ENCODE data around the gene RUVBL2. TPM values are rescaled to one million over a fixed set of nuclear protein-coding genes. Genes with fewer than 3 reads are reported as not detected.
"Not testable (repeated sequence)": the region's sequence is repeated elsewhere in the genome, so short reads cannot be mapped to it uniquely, and the experiment has no call there.

RUVBL2 gene
- polyA plus RNA-seq, 3 donors from 2014 or later = 64.0 to 72.7 (median 64.2) TPM

DNA sequence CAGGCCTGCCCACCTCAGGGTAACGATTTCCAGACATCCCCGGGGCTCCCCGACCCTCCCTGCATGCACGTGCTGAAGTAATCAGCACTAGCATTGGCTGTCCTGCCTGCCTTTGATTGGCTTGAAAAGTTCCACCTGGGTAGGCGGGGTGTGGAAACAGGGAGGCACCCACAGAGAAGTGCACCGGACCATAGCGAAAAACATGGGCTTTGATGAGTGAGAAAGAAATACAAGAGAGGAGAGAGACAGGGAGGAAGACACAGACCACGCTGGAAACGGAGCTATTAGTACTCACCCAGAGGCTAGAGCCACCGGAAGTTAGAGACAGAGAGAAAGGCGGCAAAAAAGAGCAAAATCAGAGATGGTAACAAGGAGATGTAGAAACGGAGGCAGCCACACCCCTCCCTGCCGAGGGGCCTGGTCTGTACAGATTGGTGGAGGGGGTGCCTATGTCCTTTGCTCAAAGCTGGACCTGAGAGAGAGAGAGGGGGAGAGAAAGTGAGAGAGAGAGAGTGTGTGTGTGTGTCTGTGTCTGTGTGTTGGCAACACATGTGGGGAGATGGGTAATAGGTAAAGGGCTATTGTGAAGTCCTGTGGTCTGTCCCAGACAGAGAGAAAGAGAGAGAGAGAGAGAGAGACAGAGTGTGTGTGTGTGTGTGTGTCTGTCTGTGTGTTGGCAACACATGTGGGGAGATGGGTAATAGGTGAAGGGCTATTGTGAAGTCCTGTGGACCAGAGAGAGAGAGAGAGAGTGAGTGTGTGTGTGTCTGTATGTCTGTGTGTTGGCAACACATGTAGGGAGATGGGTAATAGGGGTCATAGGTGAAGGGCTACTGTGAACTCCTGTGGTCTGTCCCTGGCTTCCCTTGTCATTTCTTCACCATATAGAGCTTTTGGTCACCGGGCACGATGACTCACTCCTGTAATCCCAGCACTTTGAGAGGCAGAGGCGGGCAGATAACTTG, 27.5 kb downstream of the RUVBL2 start:
- no peak for DNase-seq
- peak overlapping the region in 3 of 6 donors; percentile 2 to 42 (median 42) for H3K27ac Mint-ChIP-seq
- H3K36me3 Mint-ChIP-seq = no peaks in the 10 kb centered on the region
- H3K27me3 Mint-ChIP-seq (ENCODE audit: low read depth in 3 of 3) = peaks cover 0 to 11% (median 0%) of the 10 kb centered on the region in 3 donors
- H3K9me3 Mint-ChIP-seq = no peaks in the 10 kb centered on the region
- peaks cover 25 to 26% of the 10 kb centered on the region in 2 donors for H3K4me1 Mint-ChIP-seq
- H3K4me3 Mint-ChIP-seq = peak overlapping the region in 2 of 5 donors; percentile 4 to 11

DNA sequence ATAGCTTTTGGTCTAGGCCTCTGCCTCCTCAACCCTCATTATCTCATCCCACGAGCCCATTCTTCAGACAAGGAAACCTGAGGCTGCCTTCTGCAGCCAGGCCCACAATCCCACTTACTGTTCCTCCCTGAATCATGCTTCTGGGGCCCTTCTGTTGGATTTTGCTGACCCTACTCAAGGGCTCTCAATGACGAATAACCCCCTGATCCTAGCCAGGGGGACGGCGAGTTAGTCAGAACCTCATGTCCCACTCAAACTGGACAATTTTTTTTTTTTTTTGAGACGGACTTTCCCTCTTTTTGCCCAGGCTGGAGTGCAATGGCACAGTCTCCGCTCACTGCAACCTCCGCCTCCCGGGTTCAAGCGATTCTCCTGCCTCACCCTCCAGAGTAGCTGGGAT, 28.4 kb downstream of the RUVBL2 start:
- H3K36me3 Mint-ChIP-seq = no peaks in the 10 kb centered on the region
- H3K27ac Mint-ChIP-seq = no peak overlapping the region
- H3K27me3 Mint-ChIP-seq (ENCODE audit: low read depth in 3 of 3) = peaks cover 0 to 11% (median 0%) of the 10 kb centered on the region in 3 donors
- no peaks in the 10 kb centered on the region for H3K9me3 Mint-ChIP-seq
- no peak for DNase-seq
- peaks cover 23 to 26% of the 10 kb centered on the region in 2 donors for H3K4me1 Mint-ChIP-seq
- no peak overlapping the region for H3K4me3 Mint-ChIP-seq

DNA sequence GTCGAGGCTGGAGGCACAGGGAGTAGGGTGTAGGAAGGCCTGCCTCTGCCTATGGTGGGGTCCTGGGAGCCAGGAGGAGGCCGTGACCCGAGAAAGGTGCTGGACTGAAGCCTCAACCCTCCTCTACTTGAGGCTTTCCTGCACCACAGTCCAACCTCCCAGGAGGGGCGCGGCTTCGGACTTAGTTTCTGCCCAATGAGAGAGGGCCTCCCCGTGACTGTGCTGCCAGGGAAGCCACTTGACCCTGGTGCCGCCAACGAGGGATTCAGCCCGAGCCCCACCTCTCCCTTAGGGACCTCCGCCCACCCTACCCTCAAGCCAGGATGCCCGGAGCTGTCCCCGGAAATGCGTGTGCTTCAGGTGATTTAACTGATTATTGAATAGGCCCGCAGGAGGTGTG, 30.5 kb downstream of the RUVBL2 start, which contains the start of gene CGB3:
TSS of gene CGB3 (minus strand) at position 101 of the 400 bp plus-strand sequence. CDS start 362 bp downstream, outside the sequence.
- not testable (repeated sequence) for DNase-seq; H3K4me3 Mint-ChIP-seq; H3K36me3 Mint-ChIP-seq; H3K9me3 Mint-ChIP-seq; H3K27ac Mint-ChIP-seq; H3K27me3 Mint-ChIP-seq (ENCODE audit: low read depth in 3 of 3)
- peaks cover 9 to 16% of the 10 kb centered on the region in 2 donors for H3K4me1 Mint-ChIP-seq

DNA sequence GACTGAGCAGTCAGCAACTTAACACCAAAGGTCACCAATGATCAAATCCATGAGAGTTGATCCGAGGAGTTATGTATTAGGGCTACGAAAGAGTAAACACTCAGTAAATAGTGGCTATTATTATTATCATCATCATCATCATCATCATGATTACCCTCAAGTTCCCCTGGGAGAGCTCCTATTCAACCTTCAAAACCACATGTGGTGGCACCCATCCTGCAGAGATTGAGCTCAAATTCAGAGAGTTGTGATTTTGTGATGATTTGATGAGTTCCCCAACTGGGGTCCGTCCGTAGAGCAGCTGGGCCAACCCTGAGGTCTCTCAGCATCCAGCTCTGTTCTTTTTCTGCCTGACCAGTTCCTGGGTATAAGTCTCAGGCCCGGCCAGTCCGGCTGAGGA, 31.4 kb downstream of the RUVBL2 start:
- H3K4me3 Mint-ChIP-seq; H3K36me3 Mint-ChIP-seq; H3K9me3 Mint-ChIP-seq; DNase-seq; H3K27ac Mint-ChIP-seq; H3K27me3 Mint-ChIP-seq (ENCODE audit: low read depth in 3 of 3); H3K4me1 Mint-ChIP-seq: not testable (repeated sequence)

DNA sequence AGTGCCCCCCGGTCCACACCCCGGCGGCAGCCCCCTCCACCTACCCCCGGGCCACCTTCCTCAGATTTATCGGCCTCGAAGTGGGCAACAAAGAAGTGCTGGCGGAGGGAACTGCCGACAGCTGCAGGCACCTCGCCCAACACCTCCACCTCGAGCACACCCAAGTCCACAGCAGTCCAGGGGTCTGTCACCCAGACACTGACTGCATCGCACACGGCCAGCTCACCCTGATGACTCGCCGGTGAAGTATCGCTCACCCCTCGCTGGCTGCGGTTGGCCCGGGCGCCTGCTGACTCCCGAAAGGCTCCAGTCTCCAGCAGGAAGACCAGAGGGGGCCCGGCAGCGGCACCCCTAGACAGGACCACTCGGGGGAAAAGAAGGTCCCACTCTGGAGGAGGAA, 31.9 kb downstream of the RUVBL2 start:
- not testable (repeated sequence) for DNase-seq; H3K4me1 Mint-ChIP-seq; H3K4me3 Mint-ChIP-seq; H3K9me3 Mint-ChIP-seq; H3K36me3 Mint-ChIP-seq; H3K27ac Mint-ChIP-seq; H3K27me3 Mint-ChIP-seq (ENCODE audit: low read depth in 3 of 3)

DNA sequence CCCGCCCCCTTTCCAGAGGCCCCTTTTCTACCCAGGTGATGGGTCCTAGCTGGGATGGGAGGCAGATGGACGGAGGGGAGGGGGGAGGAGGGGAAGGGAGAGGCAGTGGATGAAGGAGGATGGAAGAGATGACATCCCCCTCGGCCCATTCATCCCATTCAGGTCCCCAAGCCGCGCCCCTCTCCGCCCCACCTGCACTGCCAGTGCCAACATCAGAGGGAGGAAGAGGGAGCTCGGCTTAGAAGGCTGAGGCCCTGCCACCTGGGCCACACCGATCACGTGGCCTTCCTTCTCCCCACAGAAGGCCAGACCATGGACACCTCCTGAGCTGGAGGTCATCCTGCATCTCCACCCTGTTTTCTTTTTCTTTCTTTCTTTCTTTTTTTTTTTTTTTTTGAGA, 35.0 kb downstream of the RUVBL2 start:
- H3K4me1 Mint-ChIP-seq; H3K36me3 Mint-ChIP-seq; H3K27me3 Mint-ChIP-seq (ENCODE audit: low read depth in 3 of 3); DNase-seq; H3K4me3 Mint-ChIP-seq; H3K27ac Mint-ChIP-seq; H3K9me3 Mint-ChIP-seq: not testable (repeated sequence)

DNA sequence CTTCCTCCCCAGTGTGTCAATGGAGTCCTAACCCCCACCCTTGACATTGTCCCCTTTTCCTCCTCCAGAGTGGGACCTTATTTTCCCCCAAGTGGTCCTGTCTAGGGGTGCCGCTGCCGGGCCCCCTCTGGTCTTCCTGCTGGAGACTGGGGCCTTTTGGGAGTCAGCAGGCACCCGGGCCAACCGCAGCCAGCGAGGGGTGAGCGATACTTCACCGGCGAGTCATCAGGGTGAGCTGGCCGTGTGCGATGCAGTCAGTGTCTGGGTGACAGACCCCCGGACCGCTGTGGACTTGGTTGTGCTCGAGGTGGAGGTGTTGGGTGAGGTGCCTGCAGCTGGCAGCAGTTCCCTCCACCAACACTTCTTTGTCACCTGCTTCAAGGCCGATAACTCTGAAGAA, 36.1 kb downstream of the RUVBL2 start:
- H3K36me3 Mint-ChIP-seq; DNase-seq; H3K27ac Mint-ChIP-seq; H3K27me3 Mint-ChIP-seq (ENCODE audit: low read depth in 3 of 3); H3K4me3 Mint-ChIP-seq; H3K4me1 Mint-ChIP-seq; H3K9me3 Mint-ChIP-seq: not testable (repeated sequence)

DNA sequence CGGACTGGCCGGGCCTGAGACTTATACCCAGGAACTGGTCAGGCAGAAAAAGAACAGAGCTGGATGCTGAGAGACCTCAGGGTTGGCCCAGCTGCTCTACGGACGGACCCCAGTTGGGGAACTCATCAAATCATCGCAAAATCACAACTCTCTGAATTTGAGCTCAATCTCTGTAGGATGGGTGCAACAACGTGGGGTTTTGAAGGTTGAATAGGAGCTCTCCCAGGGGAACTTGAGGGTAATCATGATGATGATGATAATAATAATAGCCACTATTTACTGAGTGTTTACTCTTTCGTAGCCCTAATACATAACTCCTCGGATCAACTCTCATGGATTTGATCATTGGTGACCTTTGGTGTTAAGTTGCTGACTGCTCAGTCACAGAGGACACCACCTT, 36.6 kb downstream of the RUVBL2 start:
- DNase-seq, H3K36me3 Mint-ChIP-seq, H3K27ac Mint-ChIP-seq: not testable (repeated sequence)

DNA sequence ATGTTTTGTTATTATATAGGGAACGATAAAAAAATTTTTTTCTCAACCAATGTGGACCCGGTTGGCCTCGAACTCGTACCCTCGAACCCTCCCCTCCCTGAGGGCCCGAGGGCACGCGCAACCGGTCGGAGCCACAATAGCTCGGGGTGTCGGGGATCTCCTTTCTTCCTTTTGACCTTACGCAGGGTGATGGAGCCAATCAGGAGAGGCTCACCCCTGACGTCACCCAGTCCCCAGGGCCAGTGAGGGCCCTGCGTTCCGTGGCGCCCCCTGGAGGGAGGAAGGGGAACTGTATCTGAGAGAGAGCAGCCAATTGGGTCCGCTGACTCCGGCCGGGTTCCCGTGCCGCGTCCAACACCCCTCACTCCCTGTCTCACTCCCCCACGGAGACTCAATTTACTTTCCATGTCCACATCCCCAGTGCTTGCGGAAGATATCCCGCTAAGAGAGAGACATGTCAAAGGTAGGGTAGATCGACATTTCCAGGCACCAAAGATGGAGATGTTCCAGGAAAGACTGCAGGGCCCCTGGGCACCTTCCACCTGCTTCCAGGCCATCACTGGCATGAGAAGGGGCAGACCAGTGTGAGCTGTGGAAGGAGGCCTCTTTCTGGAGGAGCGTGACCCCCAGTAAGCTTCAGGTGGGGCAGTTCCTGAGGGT, 38.1 kb downstream of the RUVBL2 start, which contains the start of gene CGB2:
TSS of gene CGB2 (plus strand) at position 249 of the 660 bp plus-strand sequence. CDS start at position 455, 206 bp downstream.
- DNase-seq = peak; percentile 25 to 39 (median 31)
- not testable (repeated sequence) for H3K4me3 Mint-ChIP-seq; H3K9me3 Mint-ChIP-seq; H3K27me3 Mint-ChIP-seq (ENCODE audit: low read depth in 3 of 3); H3K4me1 Mint-ChIP-seq; H3K36me3 Mint-ChIP-seq
- peak within 1 kb of the TSS in 1 of 6 donors; percentile 4 for H3K27ac Mint-ChIP-seq

More for the DNA sequence above, 36.6 kb downstream of the RUVBL2 start:
- H3K4me1 Mint-ChIP-seq; H3K9me3 Mint-ChIP-seq; H3K27me3 Mint-ChIP-seq (ENCODE audit: low read depth in 3 of 3); H3K4me3 Mint-ChIP-seq: not testable (repeated sequence)

DNA sequence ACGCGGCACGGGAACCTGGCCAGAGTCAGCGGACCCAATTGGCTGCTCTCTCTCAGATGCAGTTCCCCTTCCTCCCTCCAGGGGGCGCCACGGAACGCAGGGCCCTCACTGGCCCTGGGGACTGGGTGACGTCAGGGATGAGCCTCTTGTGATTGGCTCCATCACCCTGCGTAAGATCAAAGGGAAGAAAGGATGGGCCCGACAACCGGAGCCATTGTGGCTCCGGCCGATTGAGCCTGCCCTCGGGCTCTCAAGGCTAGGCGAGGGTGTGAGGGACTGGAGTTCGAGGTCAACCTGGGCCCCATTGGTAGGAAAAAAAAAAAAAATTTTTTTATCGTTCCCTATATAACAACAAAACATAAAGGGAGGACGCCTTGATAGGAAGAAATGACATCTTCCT, 43.1 kb downstream of the RUVBL2 start, which contains the start of gene CGB1:
TSS of gene CGB1 (minus strand) at position 81 of the 400 bp plus-strand sequence. CDS start 184 bp downstream, outside the sequence.
- H3K27ac Mint-ChIP-seq; H3K9me3 Mint-ChIP-seq; H3K4me1 Mint-ChIP-seq; DNase-seq; H3K36me3 Mint-ChIP-seq; H3K4me3 Mint-ChIP-seq; H3K27me3 Mint-ChIP-seq (ENCODE audit: low read depth in 3 of 3): not testable (repeated sequence)

DNA sequence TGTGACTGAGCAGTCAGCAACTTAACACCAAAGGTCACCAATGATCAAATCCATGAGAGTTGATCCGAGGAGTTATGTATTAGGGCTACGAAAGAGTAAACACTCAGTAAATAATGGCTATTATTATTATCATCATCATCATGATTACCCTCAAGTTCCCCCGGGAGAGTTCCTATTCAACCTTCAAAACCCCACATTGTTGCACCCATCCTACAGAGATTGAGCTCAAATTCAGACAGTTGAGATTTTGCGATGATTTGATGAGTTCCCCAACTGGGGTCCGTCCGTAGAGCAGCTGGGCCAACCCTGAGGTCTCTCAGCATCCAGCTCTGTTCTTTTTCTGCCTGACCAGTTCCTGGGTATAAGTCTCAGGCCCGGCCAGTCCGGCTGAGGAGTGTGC, 44.4 kb downstream of the RUVBL2 start:
- H3K27ac Mint-ChIP-seq; DNase-seq; H3K4me1 Mint-ChIP-seq; H3K4me3 Mint-ChIP-seq; H3K36me3 Mint-ChIP-seq; H3K9me3 Mint-ChIP-seq; H3K27me3 Mint-ChIP-seq (ENCODE audit: low read depth in 3 of 3): not testable (repeated sequence)

DNA sequence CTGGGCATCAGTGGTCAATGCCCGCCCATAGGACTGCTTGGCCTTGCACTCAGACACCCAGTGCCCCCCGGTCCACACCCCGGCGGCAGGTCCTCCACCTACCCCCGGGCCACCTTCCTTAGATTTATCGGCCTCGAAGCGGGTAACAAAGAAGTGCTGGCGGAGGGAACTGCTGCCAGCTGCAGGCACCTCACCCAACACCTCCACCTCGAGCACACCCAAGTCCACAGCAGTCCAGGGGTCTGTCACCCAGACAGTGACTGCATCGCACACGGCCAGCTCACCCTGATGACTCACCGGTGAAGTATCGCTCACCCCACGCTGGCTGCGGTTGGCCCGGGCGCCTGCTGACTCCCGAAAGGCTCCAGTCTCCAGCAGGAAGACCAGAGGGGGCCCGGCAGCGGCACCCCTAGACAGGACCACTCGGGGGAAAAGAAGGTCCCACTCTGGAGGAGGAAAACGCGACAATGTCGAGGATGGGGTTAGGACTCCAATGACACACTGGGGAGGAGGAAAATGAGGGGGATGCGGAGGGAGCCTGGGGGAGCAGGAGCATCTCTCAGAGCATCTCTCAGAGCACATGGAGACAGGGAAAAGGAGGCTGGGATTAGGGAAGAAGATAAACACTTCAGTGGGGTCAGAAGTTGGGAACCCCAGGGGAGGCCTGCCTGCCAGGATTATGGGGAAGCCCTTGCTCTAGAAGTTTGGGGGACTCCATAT, 45.0 kb downstream of the RUVBL2 start:
- H3K4me3 Mint-ChIP-seq; DNase-seq; H3K4me1 Mint-ChIP-seq; H3K9me3 Mint-ChIP-seq; H3K27me3 Mint-ChIP-seq (ENCODE audit: low read depth in 3 of 3); H3K27ac Mint-ChIP-seq; H3K36me3 Mint-ChIP-seq: not testable (repeated sequence)

DNA sequence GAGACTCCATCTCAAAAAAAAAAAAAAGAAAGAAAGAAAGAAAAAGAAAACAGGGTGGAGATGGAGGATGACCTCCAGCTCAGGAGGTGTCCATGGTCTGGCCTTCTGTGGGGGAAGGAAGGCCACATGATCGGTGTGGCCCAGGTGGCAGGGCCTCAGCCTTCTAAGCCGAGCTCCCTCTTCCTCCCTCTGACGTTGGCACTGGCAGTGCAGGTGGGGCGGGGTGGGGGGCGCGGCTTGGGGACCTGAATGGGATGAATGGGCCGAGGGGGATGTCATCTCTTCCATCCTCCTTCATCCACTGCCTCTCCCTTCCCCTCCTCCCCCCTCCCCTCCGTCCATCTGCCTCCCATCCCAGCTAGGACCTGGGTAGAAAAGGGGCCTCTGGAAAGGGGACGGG, 46.0 kb downstream of the RUVBL2 start:
- not testable (repeated sequence) for DNase-seq; H3K4me1 Mint-ChIP-seq; H3K27ac Mint-ChIP-seq; H3K9me3 Mint-ChIP-seq; H3K4me3 Mint-ChIP-seq; H3K36me3 Mint-ChIP-seq; H3K27me3 Mint-ChIP-seq (ENCODE audit: low read depth in 3 of 3)

DNA sequence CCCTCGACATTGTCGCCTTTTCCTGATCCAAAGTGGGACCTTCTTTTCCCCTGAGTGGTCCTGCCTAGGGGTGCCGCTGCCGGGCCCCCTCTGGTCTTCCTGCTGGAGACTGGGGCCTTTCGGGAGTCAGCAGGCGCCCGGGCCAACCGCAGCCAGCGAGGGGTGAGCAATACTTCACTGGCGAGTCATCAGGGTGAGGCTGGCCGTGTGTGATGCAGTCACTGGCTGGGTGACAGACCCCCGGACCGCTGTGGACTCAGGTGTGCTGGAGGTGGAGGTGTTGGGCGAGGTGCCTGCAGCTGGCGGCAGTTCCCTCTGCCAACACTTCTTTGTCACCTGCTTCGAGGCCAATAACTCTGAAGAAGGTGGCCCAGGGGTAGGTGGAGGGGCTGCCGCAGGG, 48.5 kb downstream of the RUVBL2 start:
- H3K4me1 Mint-ChIP-seq = no peaks in the 10 kb centered on the region
- no peak overlapping the region for H3K27ac Mint-ChIP-seq
- H3K4me3 Mint-ChIP-seq = no peak overlapping the region

More for the DNA sequence above, 48.5 kb downstream of the RUVBL2 start:
- DNase-seq = no peak
- Mint-ChIP-seq H3K9me3 (no peaks in the 10 kb centered on the region), H3K27me3 (ENCODE audit: low read depth in 3 of 3) (peaks cover 0 to 3% (median 0%) of the 10 kb centered on the region in 3 donors), H3K36me3 (no peaks in the 10 kb centered on the region)
